HUES48 (cell line): ENCODE measurements around the gene ASTN2.

Source experiments
- H3K27ac ChIP-seq: one replicate; pipeline ENCODE4 v1.7.0; 2013; ENCODE audit warnings: low read depth, low read length, inconsistent platforms
- H3K27me3 ChIP-seq: 2 replicates; pipeline ENCODE4 v1.6.1; 2013; ENCODE audit warnings: mild to moderate bottlenecking, low read length; ENCODE audit not compliant: control insufficient read depth, insufficient read depth
- H3K36me3 ChIP-seq: 2 replicates; pipeline ENCODE4 v1.6.1; 2013; ENCODE audit warnings: low read length; ENCODE audit not compliant: control insufficient read depth, insufficient read depth
- H3K4me1 ChIP-seq: 2 replicates; pipeline ENCODE4 v1.6.1; 2013; ENCODE audit warnings: mild to moderate bottlenecking, low read length; ENCODE audit not compliant: control insufficient read depth, insufficient read depth
- H3K4me3 ChIP-seq: 2 replicates; pipeline ENCODE4 v1.5.1; 2013; ENCODE audit warnings: mild to moderate bottlenecking, low read depth, low read length
- H3K9ac ChIP-seq: 2 replicates; pipeline ENCODE4 v1.6.1; 2013; ENCODE audit warnings: mild to moderate bottlenecking, low read depth, low read length, moderate library complexity
- H3K9me3 ChIP-seq: 2 replicates; pipeline ENCODE4 v1.6.1; 2013; ENCODE audit warnings: low read length; ENCODE audit not compliant: control insufficient read depth, insufficient read depth

Gene ASTN2

GRCh38 chr9:117413346-117414219, 1.3 kb downstream of the ASTN2 start:
- Histone ChIP-seq H3K9me3 (no peaks in the 10 kb centered on the region), H3K4me3 (peak overlapping the region; percentile 61), H3K27ac (no peak overlapping the region), H3K9ac (no peak overlapping the region), H3K36me3 (no peaks in the 10 kb centered on the region), H3K4me1 (peaks cover 8% of the 10 kb centered on the region), H3K27me3 (peaks cover 61% of the 10 kb centered on the region)

GRCh38 chr9:117412841-117413240, 2.0 kb downstream of the ASTN2 start:
- peaks cover 13% of the 10 kb centered on the region for H3K4me1 ChIP-seq
- H3K36me3 ChIP-seq: no peaks in the 10 kb centered on the region
- H3K27me3 ChIP-seq: peaks cover 54% of the 10 kb centered on the region
- H3K27ac ChIP-seq: no peak overlapping the region
- H3K4me3 ChIP-seq: peak overlapping the region; percentile 61
- H3K9ac ChIP-seq: no peak overlapping the region
- no peaks in the 10 kb centered on the region for H3K9me3 ChIP-seq

- Histone ChIP-seq H3K27me3 (peaks cover 47% of the 10 kb centered on the region), H3K27ac (no peak overlapping the region), H3K4me3 (peak overlapping the region; percentile 61; the same call in 1 of the 2 replicates), H3K4me1 (peaks cover 19% of the 10 kb centered on the region), H3K9me3 (no peaks in the 10 kb centered on the region), H3K9ac (no peak overlapping the region), H3K36me3 (no peaks in the 10 kb centered on the region)
Observed at GRCh38 chr9:117412006-117412715, 2.7 kb downstream of the ASTN2 start.

GRCh38 chr9:117411547-117411946, 3.3 kb downstream of the ASTN2 start:
- H3K4me1 ChIP-seq: peaks cover 22% of the 10 kb centered on the region
- H3K27ac ChIP-seq: no peak overlapping the region
- no peak overlapping the region for H3K9ac ChIP-seq
- no peaks in the 10 kb centered on the region for H3K36me3 ChIP-seq
- H3K27me3 ChIP-seq: peaks cover 41% of the 10 kb centered on the region
- H3K4me3 ChIP-seq: no peak overlapping the region
- no peaks in the 10 kb centered on the region for H3K9me3 ChIP-seq

GRCh38 chr9:117409321-117409720, 5.5 kb downstream of the ASTN2 start:
- Histone ChIP-seq H3K4me1 (peaks cover 25% of the 10 kb centered on the region), H3K4me3 (no peak overlapping the region), H3K9me3 (no peaks in the 10 kb centered on the region), H3K27me3 (peaks cover 24% of the 10 kb centered on the region), H3K9ac (no peak overlapping the region), H3K36me3 (no peaks in the 10 kb centered on the region), H3K27ac (no peak overlapping the region)

GRCh38 chr9:117407436-117408022, 7.3 kb downstream of the ASTN2 start:
- no peak overlapping the region for H3K27ac ChIP-seq
- H3K4me1 ChIP-seq: peaks cover 38% of the 10 kb centered on the region
- no peak overlapping the region for H3K4me3 ChIP-seq
- no peak overlapping the region for H3K9ac ChIP-seq
- peaks cover 6% of the 10 kb centered on the region for H3K27me3 ChIP-seq
- no peaks in the 10 kb centered on the region for H3K9me3 ChIP-seq
- H3K36me3 ChIP-seq: no peaks in the 10 kb centered on the region

- Histone ChIP-seq H3K36me3 (no peaks in the 10 kb centered on the region), H3K27me3 (no peaks in the 10 kb centered on the region), H3K9ac (no peak overlapping the region), H3K9me3 (no peaks in the 10 kb centered on the region), H3K4me3 (no peak overlapping the region), H3K27ac (no peak overlapping the region), H3K4me1 (peaks cover 34% of the 10 kb centered on the region)
Observed at GRCh38 chr9:117405950-117406705, 8.7 kb downstream of the ASTN2 start.

- H3K27ac ChIP-seq: no peak overlapping the region
- peaks cover 51% of the 10 kb centered on the region for H3K4me1 ChIP-seq
Observed at GRCh38 chr9:117403848-117404247, 11.0 kb downstream of the ASTN2 start.

GRCh38 chr9:117403403-117403811, 11.4 kb downstream of the ASTN2 start:
- Histone ChIP-seq H3K9ac (no peak overlapping the region), H3K4me1 (peaks cover 51% of the 10 kb centered on the region), H3K27ac (no peak overlapping the region), H3K27me3 (no peaks in the 10 kb centered on the region), H3K4me3 (no peak overlapping the region), H3K36me3 (no peaks in the 10 kb centered on the region), H3K9me3 (no peaks in the 10 kb centered on the region)

More at GRCh38 chr9:117403848-117404247, 11.0 kb downstream of the ASTN2 start:
- no peaks in the 10 kb centered on the region for H3K27me3 ChIP-seq
- no peaks in the 10 kb centered on the region for H3K9me3 ChIP-seq
- no peak overlapping the region for H3K4me3 ChIP-seq
- no peaks in the 10 kb centered on the region for H3K36me3 ChIP-seq
- no peak overlapping the region for H3K9ac ChIP-seq

GRCh38 chr9:117400171-117400570, 14.7 kb downstream of the ASTN2 start:
- H3K4me1 ChIP-seq: peaks cover 37% of the 10 kb centered on the region
- no peaks in the 10 kb centered on the region for H3K27me3 ChIP-seq
- H3K27ac ChIP-seq: no peak overlapping the region
- no peaks in the 10 kb centered on the region for H3K36me3 ChIP-seq
- no peaks in the 10 kb centered on the region for H3K9me3 ChIP-seq
- no peak overlapping the region for H3K9ac ChIP-seq
- H3K4me3 ChIP-seq: no peak overlapping the region; the same call in 1 of the 2 replicates
